Parathyroid adenoma (tissue), 2 donors: Measurements from ENCODE around the gene GRAMD4.

ENCODE experiments used
- H2AFZ ChIP-seq: fragments of 300-600 bp; sonication (generic); one replicate; pipeline ENCODE4 v1.7.0; 2017; ENCODE audit warnings: antibody characterized with exemption, mild to moderate bottlenecking
- H3K27ac ChIP-seq: fragments of 300-600 bp; sonication (generic); one replicate; pipeline ENCODE4 v1.7.0; 2017
- H3K27me3 ChIP-seq: fragments of 300-600 bp; sonication (generic); one replicate; pipeline ENCODE4 v1.7.0; 2017; ENCODE audit warnings: low read length; ENCODE audit not compliant: control insufficient read depth, insufficient read depth
- H3K36me3 ChIP-seq: fragments of 300-600 bp; sonication (generic); one replicate; pipeline ENCODE4 v1.7.0; 2017; ENCODE audit warnings: low read length; ENCODE audit not compliant: control insufficient read depth, insufficient read depth
- H3K4me1 ChIP-seq: fragments of 300-600 bp; sonication (generic); one replicate; pipeline ENCODE4 v1.7.0; 2017; ENCODE audit warnings: control low read depth
- H3K4me2 ChIP-seq: fragments of 300-600 bp; sonication (generic); one replicate; pipeline ENCODE4 v1.7.0; 2017; ENCODE audit warnings: low read length
- H3K4me3 ChIP-seq: fragments of 300-600 bp; sonication (generic); one replicate; pipeline ENCODE4 v1.7.0; 2017; ENCODE audit warnings: low read depth, low read length
- H3K79me2 ChIP-seq: fragments of 300-600 bp; sonication (generic); one replicate; pipeline ENCODE4 v1.7.0; 2017; ENCODE audit warnings: control low read depth
- H3K9ac ChIP-seq: fragments of 300-600 bp; sonication (generic); one replicate; pipeline ENCODE4 v1.7.0; 2017; ENCODE audit warnings: mild to moderate bottlenecking
- H3K9me3 ChIP-seq: fragments of 300-600 bp; sonication (generic); one replicate; pipeline ENCODE4 v1.7.0; 2017; ENCODE audit warnings: low read length; ENCODE audit not compliant: control insufficient read depth
- TF ChIP-seq, protein P1 (sequence below): fragments of 300-600 bp; sonication (generic); IDR thresholded peaks from one replicate; pipeline ENCODE4 v1.7.0; 2017; ENCODE audit warnings: antibody characterized with exemption, mild to moderate bottlenecking
- donor health status: primary hyperparathyroidism.

Gene GRAMD4

DNA sequence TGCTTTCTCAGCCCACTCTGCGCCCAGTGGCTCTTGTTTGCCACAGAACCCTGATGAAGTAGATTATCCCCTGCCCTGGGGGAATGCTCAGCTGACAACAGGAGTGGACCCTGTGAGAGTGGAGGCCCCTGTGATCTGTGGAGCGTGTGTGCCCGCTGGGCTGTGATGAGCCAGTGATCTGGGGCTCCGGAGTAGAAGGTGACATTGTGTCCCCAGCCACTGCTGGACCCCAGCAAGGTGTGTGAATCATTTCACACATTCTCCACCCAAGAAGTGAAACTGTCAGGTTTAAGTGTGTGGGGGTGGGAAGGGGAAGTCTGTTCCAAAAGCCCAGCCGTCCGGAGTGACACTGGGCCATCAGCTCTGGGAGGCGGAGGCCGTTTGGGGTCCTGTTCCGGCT, 33.1 kb upstream of the GRAMD4 start:
- Histone ChIP-seq H3K4me1 (no peaks in the 10 kb centered on the region), H3K27me3 (no peaks in the 10 kb centered on the region), H2AFZ (no peak overlapping the region), H3K79me2 (no peaks in the 10 kb centered on the region), H3K9me3 (no peaks in the 10 kb centered on the region), H3K4me2 (no peak overlapping the region), H3K4me3 (no peak overlapping the region), H3K36me3 (no peaks in the 10 kb centered on the region), H3K9ac (no peak overlapping the region), H3K27ac (no peak overlapping the region)
- TF ChIP-seq, protein P1, sequence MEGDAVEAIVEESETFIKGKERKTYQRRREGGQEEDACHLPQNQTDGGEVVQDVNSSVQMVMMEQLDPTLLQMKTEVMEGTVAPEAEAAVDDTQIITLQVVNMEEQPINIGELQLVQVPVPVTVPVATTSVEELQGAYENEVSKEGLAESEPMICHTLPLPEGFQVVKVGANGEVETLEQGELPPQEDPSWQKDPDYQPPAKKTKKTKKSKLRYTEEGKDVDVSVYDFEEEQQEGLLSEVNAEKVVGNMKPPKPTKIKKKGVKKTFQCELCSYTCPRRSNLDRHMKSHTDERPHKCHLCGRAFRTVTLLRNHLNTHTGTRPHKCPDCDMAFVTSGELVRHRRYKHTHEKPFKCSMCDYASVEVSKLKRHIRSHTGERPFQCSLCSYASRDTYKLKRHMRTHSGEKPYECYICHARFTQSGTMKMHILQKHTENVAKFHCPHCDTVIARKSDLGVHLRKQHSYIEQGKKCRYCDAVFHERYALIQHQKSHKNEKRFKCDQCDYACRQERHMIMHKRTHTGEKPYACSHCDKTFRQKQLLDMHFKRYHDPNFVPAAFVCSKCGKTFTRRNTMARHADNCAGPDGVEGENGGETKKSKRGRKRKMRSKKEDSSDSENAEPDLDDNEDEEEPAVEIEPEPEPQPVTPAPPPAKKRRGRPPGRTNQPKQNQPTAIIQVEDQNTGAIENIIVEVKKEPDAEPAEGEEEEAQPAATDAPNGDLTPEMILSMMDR = no peak

DNA sequence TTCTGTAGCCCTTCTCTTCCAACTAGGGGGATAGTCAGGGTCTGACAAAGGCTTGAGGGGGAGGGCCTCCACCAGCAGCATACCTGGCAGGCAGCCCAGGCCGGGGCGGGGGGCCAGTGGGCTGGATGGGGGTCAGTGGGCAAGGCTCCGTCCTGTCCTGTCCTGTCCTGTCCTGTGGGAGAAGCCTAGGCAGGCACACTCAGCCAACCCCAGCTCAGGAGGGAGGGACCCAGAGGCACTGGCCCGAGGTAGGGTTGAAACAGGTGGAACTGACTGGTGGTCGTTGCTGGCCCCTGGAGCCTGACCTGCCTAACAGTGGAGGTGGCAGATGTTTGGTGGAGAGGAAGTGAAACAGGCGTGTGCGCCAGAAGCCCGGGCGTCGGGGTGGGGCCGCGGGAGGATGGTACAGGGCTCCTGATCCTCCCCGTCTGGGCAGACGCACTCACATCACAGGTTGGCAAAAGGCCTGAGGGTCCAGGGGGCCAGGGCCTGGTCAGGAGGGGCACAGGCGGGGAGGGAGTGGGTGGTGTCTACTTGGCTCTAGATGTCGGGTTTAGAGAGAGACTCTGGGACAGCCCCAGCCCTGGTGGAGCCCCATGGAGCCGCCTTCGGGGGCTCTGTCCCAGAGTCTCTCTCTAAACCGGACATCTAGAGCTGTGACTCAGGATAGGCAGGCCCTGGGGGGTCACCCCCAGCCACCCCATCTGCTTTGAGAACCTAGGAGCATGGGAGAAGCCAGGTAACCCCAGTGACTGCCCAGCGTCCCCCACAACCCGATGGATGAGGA, 32.5 kb upstream of the GRAMD4 start:
- TF ChIP-seq, protein P1 = no peak
- H3K27ac ChIP-seq = no peak overlapping the region
- H3K4me3 ChIP-seq = no peak overlapping the region
- H3K79me2 ChIP-seq = no peaks in the 10 kb centered on the region
- no peaks in the 10 kb centered on the region for H3K36me3 ChIP-seq
- no peak overlapping the region for H3K4me2 ChIP-seq
- no peaks in the 10 kb centered on the region for H3K4me1 ChIP-seq
- H3K9ac ChIP-seq = no peak overlapping the region
- H3K9me3 ChIP-seq = no peaks in the 10 kb centered on the region
- H3K27me3 ChIP-seq = no peaks in the 10 kb centered on the region
- H2AFZ ChIP-seq = no peak overlapping the region

DNA sequence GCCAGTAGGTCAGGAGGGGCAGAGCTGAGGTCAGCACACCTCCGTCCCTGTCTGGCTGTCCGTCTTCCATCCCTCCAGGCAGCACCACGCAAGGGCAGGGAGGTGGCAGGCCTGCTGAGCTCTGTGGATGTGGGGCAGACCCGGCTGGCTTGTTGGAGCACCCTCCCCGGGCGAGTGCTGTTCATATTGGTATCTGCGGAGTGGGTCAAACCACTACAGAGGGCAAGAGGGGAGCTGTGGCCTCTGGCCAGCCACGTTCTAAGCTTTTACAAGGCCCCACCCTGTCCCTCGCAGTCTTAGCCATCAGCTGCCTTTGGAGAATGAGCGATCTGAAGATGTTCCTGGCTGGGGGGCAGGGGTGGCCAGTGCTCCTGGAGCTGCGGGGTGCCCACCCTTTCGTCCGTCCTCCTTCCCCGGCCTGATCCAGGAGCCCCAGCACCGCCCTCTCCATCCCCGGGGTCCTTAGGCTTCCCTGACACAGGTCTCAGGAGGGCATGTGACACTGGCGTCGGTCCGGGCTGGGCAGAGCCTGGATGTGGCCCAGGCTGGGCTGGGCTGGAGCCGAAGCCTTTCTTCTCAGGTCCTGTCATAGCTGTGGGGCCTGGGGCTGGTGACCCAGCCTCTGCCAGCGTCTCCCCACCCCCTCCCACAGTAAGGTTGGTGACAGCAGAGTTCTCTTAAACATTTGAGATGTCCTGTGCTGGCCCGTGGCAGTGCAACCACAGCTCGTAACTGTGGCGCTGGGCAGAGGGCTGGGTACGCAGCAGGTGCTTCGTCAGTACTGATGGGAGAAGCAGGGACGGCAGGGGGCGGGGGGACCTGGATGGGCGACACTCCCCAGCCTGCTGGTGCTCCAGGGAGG, 31.7 kb upstream of the GRAMD4 start:
- H3K4me1 ChIP-seq = no peaks in the 10 kb centered on the region
- no peaks in the 10 kb centered on the region for H3K27me3 ChIP-seq
- H3K36me3 ChIP-seq = no peaks in the 10 kb centered on the region
- no peaks in the 10 kb centered on the region for H3K79me2 ChIP-seq
- H3K9me3 ChIP-seq = no peaks in the 10 kb centered on the region
- TF ChIP-seq, protein P1 = no peak
- no peak overlapping the region for H3K4me3 ChIP-seq
- no peak overlapping the region for H3K9ac ChIP-seq
- no peak overlapping the region for H2AFZ ChIP-seq
- no peak overlapping the region for H3K27ac ChIP-seq
- H3K4me2 ChIP-seq = no peak overlapping the region

DNA sequence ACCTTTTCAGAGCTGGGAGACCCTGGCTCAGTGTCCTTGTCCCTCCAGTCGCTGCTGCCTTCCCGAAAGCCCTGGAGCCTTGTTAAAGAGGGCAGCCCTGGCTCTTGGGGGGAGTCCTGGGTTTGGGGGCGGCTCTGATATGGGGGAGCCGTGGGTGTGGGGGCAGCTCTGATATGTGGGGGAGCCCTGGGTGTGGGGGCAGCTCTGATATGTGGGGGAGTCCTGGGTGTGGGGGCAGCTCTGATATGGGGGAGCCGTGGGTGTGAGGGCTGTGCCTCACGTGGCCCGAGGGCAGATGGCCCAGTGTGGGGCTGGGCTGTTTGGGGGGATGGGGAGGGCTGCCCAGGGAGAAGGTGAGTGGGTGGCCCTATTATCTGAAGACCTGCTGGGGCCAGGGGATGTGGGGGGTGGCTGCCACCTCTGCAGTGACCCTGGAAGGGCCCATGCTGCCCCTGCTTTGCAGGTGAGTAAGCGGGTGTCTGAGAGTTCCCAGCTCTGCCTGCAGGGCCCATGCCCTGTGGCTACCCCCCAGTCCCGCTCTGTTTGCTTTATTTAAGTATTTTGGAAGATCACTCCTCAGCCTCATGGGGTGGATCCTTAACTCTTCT, 30.9 kb upstream of the GRAMD4 start:
- Histone ChIP-seq H3K27me3 (no peaks in the 10 kb centered on the region), H3K4me1 (no peaks in the 10 kb centered on the region), H3K27ac (no peak overlapping the region), H3K36me3 (no peaks in the 10 kb centered on the region), H3K9ac (no peak overlapping the region), H3K9me3 (no peaks in the 10 kb centered on the region), H3K79me2 (no peaks in the 10 kb centered on the region), H2AFZ (no peak overlapping the region), H3K4me2 (no peak overlapping the region), H3K4me3 (no peak overlapping the region)
- TF ChIP-seq, protein P1 = no peak
